Measurements from ENCODE around the gene ANO2. TPM values are rescaled to one million over a fixed set of nuclear protein-coding genes. Genes with fewer than 3 reads are reported as not detected.

ANO2 gene
- 2.6 and 3.3 TPM in 2 replicates for total RNA-seq (ENCODE audit: low replicate concordance)
- long read RNA-seq, partial matches to known transcripts, result 0 of 4 reads
- long read RNA-seq, other reads (novel, unspliced or antisense), result 4 of 4 reads

DNA sequence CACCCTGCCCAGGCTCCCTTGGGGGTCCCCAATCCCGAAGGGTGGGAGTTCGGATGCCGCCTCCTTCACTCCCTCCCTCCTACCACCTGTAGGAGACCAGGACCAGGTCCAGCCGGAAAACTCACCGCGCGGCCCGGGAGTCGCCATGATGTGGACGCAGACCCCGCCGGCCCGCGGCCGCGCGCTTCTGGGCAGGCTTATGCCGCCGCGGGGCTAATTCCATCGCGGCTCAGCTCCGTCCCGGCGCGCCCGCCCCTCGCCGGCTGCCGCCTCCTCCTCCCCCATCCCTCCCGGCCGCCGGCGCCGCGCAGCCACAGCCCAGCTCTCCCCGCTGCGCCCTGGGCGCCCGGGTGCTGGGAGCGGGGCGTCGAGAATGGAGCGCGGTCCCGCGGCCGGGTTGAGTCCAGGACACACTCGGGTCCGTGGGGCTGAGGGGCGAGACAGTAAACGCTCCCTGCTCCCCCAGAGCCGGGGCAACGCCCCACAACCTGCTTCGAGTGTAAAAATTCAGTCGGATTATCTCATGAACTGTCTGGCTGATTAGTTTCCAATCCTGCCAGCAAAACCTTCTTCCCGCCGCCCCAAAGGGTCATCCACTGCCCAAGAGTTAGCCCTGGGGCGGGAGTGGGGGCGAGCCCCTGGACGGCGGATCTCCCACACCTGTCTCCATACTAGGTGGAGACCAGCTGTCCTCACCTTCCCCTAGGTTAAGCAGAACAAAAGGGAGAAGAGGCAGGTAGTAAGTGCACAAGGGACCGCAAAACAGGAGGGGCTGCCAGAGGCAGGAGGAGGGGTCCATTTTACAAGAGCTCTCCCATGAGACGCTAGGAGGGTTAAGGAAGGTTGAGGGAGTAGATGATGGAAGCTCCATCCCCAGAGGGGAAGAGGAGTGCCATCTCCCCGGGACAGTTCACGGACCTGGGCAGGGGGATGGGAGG lies at the start of gene ANO2:
Gene ANO2, minus strand, starts transcription at position 189 of the 938 bp plus-strand sequence. Its CDS starts 42 bp downstream, at position 147.
- H3K4me1 Mint-ChIP-seq (ENCODE audit: unreplicated experiment), result no peaks in the 10 kb centered on the region
- no peak for DNase-seq (ENCODE audit: extremely low spot score, unreplicated experiment)
- peak within 1 kb of the TSS; percentile 80 for H3K27ac Mint-ChIP-seq
- peaks cover 76% of the 10 kb centered on the region for H3K27me3 Mint-ChIP-seq
- peak within 1 kb of the TSS; percentile 88 for H3K4me3 Mint-ChIP-seq
- TF ChIP-seq, protein P1, sequence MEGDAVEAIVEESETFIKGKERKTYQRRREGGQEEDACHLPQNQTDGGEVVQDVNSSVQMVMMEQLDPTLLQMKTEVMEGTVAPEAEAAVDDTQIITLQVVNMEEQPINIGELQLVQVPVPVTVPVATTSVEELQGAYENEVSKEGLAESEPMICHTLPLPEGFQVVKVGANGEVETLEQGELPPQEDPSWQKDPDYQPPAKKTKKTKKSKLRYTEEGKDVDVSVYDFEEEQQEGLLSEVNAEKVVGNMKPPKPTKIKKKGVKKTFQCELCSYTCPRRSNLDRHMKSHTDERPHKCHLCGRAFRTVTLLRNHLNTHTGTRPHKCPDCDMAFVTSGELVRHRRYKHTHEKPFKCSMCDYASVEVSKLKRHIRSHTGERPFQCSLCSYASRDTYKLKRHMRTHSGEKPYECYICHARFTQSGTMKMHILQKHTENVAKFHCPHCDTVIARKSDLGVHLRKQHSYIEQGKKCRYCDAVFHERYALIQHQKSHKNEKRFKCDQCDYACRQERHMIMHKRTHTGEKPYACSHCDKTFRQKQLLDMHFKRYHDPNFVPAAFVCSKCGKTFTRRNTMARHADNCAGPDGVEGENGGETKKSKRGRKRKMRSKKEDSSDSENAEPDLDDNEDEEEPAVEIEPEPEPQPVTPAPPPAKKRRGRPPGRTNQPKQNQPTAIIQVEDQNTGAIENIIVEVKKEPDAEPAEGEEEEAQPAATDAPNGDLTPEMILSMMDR (conservative IDR thresholded peaks at IDR 0.05), result no peak
- peaks cover 7% of the 10 kb centered on the region for H3K36me3 Mint-ChIP-seq
- H3K9me3 Mint-ChIP-seq, result no peaks in the 10 kb centered on the region

- peaks cover 4% of the 10 kb centered on the region for H3K4me1 Mint-ChIP-seq (ENCODE audit: unreplicated experiment)
- no peaks in the 10 kb centered on the region for H3K36me3 Mint-ChIP-seq
- H3K27ac Mint-ChIP-seq, result no peak overlapping the region
- TF ChIP-seq, protein P1 (conservative IDR thresholded peaks at IDR 0.05), result no peak
- no peak overlapping the region for H3K4me3 Mint-ChIP-seq
- no peak for DNase-seq (ENCODE audit: extremely low spot score, unreplicated experiment)
- peaks cover 8% of the 10 kb centered on the region for H3K27me3 Mint-ChIP-seq
- H3K9me3 Mint-ChIP-seq, result no peaks in the 10 kb centered on the region
Observed at GRCh38 chr12:5989621-5990020, 44.6 kb upstream of the ANO2 start.

DNA sequence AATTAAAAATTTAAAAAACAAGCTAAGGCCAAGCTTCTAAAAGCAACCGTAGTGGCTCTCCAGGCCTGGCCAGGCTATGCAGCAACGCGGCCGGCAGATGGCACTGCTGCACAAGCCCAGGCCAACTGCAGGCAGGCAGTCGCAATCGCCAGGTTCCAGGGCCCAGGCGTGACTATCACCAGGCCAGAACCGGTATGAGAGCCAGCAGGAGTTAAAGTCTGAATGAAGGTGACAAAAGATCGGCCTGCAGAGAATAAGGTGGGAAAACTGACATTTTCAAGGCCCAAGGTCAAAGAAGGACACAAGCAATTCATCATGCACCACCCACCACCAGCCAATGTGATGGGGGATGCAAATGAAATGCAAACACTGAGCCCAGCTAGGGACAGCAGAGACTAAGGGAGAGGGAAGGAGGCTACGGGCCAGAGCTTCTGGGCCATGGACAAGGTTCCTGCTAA lies 43.6 kb upstream of the ANO2 start:
- peaks cover 8% of the 10 kb centered on the region for H3K27me3 Mint-ChIP-seq
- no peaks in the 10 kb centered on the region for H3K9me3 Mint-ChIP-seq
- peak overlapping the region; percentile 30 for H3K4me3 Mint-ChIP-seq
- TF ChIP-seq, protein P1 (conservative IDR thresholded peaks at IDR 0.05), result peak; percentile 99
- peak overlapping the region; percentile 60 for H3K27ac Mint-ChIP-seq
- DNase-seq (ENCODE audit: extremely low spot score, unreplicated experiment), result peak; percentile 87
- peaks cover 4% of the 10 kb centered on the region for H3K4me1 Mint-ChIP-seq (ENCODE audit: unreplicated experiment)
- no peaks in the 10 kb centered on the region for H3K36me3 Mint-ChIP-seq

DNA sequence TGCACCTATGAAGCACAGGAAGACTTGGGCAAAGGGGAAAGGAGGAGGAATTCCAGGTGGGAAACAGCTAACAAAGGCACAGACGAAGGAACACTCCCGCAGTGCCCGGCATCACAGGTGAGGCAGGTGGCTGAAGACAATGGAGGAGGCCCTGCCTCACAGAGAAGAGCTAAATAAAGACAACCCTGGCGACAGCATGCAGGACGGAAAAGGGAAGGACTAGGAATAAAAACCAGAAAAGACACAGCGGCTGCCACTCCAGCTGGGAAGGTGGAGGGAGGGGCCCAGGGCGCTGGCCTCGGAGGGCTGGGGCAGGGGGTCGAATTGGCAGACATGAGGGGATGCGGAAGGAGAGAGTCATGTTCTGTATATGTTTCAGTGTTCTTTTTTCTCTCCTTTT lies 43.0 kb upstream of the ANO2 start:
- no peaks in the 10 kb centered on the region for H3K9me3 Mint-ChIP-seq
- H3K4me1 Mint-ChIP-seq (ENCODE audit: unreplicated experiment), result peaks cover 4% of the 10 kb centered on the region
- no peaks in the 10 kb centered on the region for H3K36me3 Mint-ChIP-seq
- H3K27me3 Mint-ChIP-seq, result peaks cover 8% of the 10 kb centered on the region
- no peak for DNase-seq (ENCODE audit: extremely low spot score, unreplicated experiment)
- H3K4me3 Mint-ChIP-seq, result no peak overlapping the region
- TF ChIP-seq, protein P1 (conservative IDR thresholded peaks at IDR 0.05), result no peak
- H3K27ac Mint-ChIP-seq, result no peak overlapping the region

DNA sequence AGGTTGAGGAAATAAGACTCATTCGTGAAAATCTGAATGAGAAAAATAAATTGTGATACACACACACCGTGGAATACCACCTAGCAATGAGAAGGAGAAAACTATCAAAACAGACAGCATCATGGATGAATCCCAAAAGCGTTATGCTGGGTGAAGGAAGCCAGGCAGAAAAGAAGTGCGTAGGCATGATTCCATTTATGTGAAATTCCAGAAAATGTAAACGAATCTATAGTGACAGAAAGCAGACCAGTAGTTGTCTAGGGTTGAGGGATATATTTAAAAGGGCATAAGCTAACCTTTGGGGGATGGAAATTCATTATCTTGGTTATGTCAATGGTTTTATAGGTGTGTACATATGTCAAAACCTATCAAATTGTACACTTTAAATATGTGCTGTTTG lies 42.5 kb upstream of the ANO2 start:
- no peak overlapping the region for H3K4me3 Mint-ChIP-seq
- H3K27ac Mint-ChIP-seq, result no peak overlapping the region
- TF ChIP-seq, protein P1 (conservative IDR thresholded peaks at IDR 0.05), result no peak
- H3K36me3 Mint-ChIP-seq, result no peaks in the 10 kb centered on the region
- H3K4me1 Mint-ChIP-seq (ENCODE audit: unreplicated experiment), result peaks cover 4% of the 10 kb centered on the region
- no peak for DNase-seq (ENCODE audit: extremely low spot score, unreplicated experiment)
- H3K9me3 Mint-ChIP-seq, result no peaks in the 10 kb centered on the region
- H3K27me3 Mint-ChIP-seq, result peaks cover 8% of the 10 kb centered on the region

Data from type B pancreatic cell (in vitro differentiated cells).